Glomerular visceral epithelial cell (primary cell): ENCODE data around the gene CDH4.

Experiments
- DNase-seq: peaks from one replicate; pipeline ENCODE4 v3.0.0-alpha.2; 2016; ENCODE audit errors: extremely low spot score

The CDH4 gene

DNA sequence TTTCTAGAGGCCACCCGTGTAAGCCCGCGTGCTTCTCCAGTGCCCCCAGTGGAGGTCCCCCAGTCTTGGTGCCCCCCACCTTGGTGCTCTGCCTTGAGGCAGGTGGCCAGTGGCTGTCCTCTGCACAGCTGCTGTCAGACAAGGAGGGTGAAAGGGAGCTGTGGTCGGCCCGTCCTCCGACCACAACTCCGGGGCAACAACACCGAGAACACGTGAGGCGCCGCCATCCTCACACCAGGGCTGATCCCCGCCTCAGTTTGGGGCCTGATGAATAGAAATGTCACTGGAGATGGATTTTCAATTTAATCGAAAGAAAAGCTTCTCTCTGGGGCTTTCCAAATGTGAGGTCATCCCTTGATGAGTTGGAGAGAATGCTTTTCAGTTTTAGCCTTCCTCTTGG is 304.6 kb downstream of the CDH4 start:
- peak; percentile 49 for DNase-seq

- DNase-seq = no peak
These were observed 305.6 kb downstream of the CDH4 start for GRCh38 chr20:61557621-61558020.

DNA sequence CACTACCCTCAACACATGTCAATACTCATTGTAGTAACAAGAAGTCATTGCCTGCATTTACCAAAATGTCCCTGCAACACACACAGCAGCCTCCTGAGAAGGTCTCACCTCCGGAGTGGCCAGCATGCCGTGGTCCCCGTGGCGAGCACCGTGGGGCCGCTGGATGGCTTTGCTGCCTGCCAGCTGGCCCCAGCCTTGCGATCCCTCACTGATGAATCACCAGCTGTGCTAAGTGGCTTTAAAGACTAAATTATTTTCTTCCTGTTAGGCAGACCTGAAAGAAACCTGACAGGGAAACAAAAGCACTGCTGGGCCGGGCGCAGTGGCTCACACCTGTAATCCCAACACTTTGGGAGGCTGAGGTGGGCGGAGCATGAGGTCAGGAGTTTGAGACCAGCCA is 306.7 kb downstream of the CDH4 start:
- DNase-seq = peak; percentile 56

DNA sequence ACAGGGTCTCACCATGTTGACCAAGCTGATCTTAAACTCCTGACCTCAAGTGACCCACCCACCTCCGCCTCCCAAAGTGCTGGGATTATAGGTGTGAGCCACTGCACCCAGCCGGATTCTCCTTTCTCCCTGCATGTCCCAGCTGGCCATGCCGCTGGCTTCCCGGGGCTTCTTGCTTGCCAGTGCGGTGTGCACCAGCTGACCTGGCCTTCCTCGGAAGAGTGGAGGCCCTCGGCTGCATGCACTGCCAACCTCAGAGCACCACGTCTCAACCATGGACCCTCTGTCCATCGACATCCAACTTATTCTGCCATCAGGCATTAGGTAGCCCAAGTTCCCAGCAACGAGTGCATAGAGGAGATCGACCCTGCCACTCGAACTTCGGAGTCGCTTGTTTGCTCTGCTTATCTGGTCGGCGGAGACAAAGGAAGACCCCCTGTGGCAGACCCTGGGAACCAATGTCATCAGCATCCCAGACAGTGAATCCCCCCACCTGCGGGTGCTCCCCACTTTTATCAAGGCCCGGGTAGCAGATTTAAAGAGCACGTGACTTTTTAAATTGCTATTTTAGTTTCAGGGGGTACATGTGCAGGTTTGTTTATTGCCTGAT is 307.8 kb downstream of the CDH4 start:
- no peak for DNase-seq

GRCh38 chr20:61560361-61560853 is 308.3 kb downstream of the CDH4 start:
- DNase-seq = peak; percentile 46

DNA sequence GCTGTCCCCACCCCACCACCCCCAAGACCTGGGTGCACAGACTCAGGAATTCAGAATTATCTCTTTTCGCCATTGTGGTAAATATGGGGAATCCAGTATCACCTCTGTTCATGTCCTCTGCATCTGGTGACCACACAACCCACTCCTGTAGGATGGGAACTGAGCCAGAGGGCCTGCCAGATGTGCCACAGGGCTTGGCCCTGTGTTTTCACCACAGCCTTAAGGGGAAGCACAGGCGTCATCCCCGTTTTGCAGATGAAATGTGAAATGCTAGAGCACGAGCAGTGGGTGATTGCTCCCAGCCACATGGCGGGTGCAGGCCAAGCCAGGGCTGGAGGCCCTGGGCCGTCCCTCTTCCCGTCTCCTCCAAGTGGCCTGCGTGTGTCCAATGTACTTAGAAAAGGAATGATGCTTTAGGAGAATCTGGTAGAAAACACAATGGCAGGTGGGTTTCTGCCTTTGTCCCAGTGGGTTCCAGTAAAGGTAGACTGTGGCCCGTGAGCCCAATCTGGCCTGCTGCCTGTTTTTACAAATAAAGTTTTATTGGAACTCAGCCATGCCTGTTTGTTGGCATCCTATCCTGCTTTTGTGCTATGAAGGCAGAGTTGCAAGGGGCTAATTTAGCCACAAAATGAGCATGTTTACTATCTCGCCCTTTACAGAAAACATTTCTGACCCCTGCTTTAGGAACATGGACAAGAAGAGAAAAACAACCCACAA is 309.2 kb downstream of the CDH4 start:
- no peak for DNase-seq

DNA sequence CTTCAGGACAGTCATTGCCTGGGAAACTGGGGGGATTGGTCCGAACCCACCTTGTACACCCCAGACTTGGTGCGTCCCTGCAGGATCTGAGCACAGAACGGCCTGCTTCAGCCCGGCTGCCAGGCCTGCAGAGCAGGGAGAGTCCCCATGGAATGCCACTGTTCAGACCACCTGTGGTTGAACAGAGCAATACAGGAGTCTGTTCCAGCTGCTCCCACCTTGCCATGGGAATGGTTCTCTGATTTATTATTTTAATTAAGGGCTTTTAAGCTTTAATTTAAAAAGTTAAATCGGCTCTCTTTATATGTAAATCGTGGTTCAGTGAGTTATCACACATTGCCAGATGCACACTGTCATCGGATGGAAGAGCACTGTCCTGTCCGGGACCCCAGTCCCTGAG is 310.4 kb downstream of the CDH4 start:
- DNase-seq = no peak

DNA sequence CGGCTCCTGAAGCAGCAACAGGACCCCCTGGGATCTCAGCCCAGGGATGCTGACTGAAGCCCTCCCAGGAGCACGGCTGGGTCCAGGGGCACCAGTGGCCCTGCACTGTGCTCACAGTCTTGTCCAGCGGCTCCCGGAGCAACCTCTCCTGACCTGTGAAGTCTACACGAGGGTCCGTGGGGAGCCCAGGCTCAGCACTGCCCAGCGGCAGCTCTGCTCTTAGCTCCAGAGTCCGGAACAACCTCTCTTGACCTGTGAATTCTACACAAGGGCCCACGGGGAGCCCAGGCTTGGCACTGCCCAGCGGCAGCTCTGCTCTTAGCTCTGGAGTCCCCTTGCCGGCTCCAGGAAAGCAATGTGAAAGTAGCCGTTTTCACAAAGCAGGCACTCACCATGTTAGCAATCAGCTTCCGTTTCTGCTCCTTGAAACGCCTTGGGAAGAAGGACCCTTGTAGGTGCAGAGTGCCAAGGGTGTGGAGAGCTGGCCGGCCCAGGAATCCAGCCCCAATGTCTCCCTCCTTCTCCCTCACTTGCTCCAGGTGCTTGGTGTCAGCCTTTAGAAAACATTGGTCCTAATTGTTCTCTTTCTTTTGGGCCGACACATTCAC is 310.9 kb downstream of the CDH4 start:
- no peak for DNase-seq

DNA sequence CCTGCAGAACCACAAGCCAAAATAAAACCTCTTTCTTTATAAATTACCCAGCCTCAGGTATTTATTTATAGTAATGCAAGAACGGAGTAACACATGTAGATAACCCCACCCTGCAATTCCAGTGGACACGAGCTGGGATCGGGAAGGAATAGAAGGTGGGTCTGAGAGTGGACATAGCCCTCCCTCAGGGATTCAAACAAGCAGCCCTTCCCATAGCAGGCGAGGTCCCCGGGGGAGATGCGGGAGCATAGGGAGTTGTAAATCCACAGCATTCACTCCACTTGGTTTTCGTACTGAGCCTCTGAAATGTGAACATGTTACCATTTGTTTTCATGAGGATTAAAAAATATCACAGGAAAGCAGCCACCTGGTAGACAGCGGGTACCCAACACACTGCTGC is 312.6 kb downstream of the CDH4 start:
- no peak for DNase-seq

DNA sequence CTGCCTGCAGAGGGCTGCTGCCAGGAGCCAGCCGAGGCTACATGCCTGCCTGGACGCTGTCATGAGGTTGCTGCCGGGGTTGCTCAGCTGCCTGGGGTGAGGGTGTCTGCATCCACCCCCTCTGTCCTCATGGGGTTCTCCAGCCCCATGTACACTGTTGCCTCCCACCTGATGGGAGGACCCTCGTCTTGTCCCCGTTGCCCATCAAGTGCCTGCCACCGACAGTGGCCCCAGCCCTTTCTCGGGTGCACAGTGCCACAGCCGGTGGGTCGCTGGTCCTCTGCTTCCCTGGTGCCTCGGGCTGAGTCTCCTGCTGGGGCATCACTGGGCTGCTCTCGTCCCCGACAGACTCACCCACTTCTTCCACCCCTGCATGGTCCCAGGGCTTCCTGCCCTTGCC is 313.7 kb downstream of the CDH4 start:
- DNase-seq = no peak

DNA sequence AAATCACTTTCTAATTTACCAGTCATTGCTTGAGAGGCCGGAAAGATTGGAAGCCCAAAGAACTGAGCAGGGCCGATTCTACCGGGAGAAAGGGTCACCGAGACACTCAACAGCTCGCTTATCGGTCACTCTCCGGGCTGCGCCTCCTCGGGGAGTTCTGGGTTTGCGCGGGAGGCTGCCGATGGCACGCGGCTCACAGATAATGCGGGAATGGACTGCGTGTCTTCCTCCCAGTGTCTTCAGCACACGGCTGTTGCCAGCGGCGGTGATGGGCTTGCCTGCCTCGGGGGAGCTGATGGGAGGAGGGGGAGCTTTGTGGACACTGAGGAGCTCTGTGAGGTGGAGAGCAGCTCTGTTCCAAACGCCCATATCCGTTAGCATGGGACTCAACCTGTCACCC is 314.6 kb downstream of the CDH4 start:
- DNase-seq = no peak

- DNase-seq = no peak
These were observed 315.1 kb downstream of the CDH4 start for GRCh38 chr20:61567204-61567603.

- DNase-seq = peak; percentile 22
These were observed 317.8 kb downstream of the CDH4 start for GRCh38 chr20:61569825-61570224.

GRCh38 chr20:61570646-61571195 is 318.7 kb downstream of the CDH4 start:
- DNase-seq = no peak

GRCh38 chr20:61571221-61571620 is 319.2 kb downstream of the CDH4 start:
- DNase-seq = no peak

DNA sequence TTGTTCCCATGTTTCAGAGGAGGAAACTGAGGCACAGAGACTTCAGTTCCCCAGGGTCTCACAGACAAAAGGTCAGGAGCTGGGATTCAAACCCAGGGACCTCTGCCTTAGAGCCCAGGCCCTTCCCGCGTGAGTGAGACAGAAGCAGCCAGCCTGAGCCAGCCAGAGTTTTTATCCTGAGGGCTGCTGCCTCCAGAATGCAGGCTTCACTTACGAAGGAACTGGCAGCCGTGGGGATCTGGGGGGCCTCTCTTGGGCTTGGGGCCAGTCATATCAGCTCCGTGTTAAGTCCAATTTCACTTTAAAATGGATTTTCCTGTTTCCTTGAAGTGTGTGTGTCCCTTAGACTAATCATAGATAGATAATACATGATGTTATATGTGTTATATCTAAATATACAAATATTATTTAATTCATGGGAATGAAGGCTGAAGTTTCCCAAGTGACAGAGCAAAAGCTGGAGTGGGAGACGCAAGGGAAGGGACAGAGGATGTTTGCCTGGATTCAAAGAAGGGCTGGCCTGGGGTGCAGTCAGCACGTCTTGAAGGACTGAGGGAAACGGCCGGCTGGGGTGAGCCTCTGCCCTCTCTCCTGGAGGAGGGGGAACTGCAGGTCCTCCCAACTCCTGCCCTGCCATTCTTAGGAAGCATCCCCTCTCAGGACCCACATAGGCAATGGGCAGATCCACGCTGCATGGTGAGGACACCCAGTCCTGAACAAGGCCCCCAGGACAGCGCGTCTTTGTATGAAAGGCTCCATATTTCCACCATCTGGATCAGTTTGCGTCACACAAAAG is 320.1 kb downstream of the CDH4 start:
- DNase-seq = no peak

DNA sequence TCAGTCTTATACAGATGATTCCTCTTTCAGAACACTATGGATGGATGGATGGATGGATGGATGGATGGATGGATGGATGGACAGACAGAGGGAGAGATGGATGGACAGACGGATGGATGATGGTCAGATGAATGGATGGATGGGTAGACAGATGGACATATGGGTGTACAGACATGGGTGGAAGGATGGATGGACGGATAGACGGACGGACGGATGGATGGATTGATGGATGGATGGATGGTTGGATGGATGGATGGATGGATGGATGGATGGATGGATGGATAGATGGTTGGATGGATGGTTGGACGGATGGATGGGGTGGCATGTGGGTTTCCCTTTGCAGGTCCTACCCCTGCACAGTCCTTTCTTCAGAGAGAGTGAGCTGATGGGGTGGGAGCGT is 320.7 kb downstream of the CDH4 start:
- no peak for DNase-seq

GRCh38 chr20:61573415-61574305 is 321.6 kb downstream of the CDH4 start:
- no peak for DNase-seq

- DNase-seq = no peak
These were observed 323.3 kb downstream of the CDH4 start for GRCh38 chr20:61575151-61575937.

DNA sequence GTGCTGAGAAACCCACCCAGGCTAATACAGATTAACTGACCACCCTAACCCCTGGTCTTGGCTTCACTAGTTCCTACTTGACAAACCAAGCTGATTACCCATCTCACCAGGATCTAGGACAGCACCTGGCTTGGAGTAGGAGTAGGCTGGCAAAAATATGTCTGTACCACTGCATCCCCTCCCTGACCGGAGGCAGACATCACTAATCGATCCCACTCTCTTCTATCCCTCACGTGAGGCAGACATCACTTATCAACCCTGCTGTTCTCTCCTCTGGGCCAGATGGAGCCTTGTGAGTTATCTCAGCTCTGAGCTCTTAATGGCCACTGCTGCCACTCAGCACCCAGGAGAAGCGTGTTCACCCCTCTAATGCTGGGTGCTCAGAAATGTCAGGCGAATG is 324.3 kb downstream of the CDH4 start:
- DNase-seq = no peak
